NCI-H1694 treated with DMSO at 0.1 percent for 48 hours (cell line): ENCODE measurements around the gene NKAPD1.
"Not testable (repeated sequence)": the region's sequence is repeated elsewhere in the genome, so short reads cannot be mapped to it uniquely, and the experiment has no call there.

Source experiments
- DNase-seq: peaks from one replicate; lab custom pipeline; 2025; lab: John Stamatoyannopoulos, UW

NKAPD1 gene

GRCh38 chr11:112086422-112087191 lies 12.5 kb downstream of the NKAPD1 start, which contains the start of the genes SDHD and TIMM8B:
Gene SDHD, plus strand, starts transcription at chr11:112086873. Its CDS starts 35 bp downstream, at chr11:112086908.
Gene TIMM8B, minus strand, starts transcription at chr11:112086756. Its CDS starts 33 bp downstream, at chr11:112086723.
- peak; percentile 72 for DNase-seq

- no peak for DNase-seq
Observed at GRCh38 chr11:112087212-112087611, 13.1 kb downstream of the NKAPD1 start.

GRCh38 chr11:112095302-112095701 lies 21.2 kb downstream of the NKAPD1 start:
- not testable (repeated sequence) for DNase-seq

GRCh38 chr11:112096194-112096593 lies 22.1 kb downstream of the NKAPD1 start:
- DNase-seq, result no peak

- no peak for DNase-seq
Observed at GRCh38 chr11:112097734-112098528, 23.8 kb downstream of the NKAPD1 start.

GRCh38 chr11:112100462-112100861 lies 26.4 kb downstream of the NKAPD1 start:
- no peak for DNase-seq

- DNase-seq, result no peak
Observed at GRCh38 chr11:112103446-112103845, 29.3 kb downstream of the NKAPD1 start.

GRCh38 chr11:112106070-112106469 lies 32.0 kb downstream of the NKAPD1 start:
- no peak for DNase-seq

- DNase-seq, result peak; percentile 22
Observed at GRCh38 chr11:112113539-112114457, 39.7 kb downstream of the NKAPD1 start.

GRCh38 chr11:112114460-112114859 lies 40.4 kb downstream of the NKAPD1 start:
- no peak for DNase-seq

- DNase-seq, result no peak
Observed at GRCh38 chr11:112115386-112115785, 41.3 kb downstream of the NKAPD1 start.

- DNase-seq, result no peak
Observed at GRCh38 chr11:112118176-112118575, 44.1 kb downstream of the NKAPD1 start.

- DNase-seq, result no peak
Observed at GRCh38 chr11:112121981-112122615, 48.0 kb downstream of the NKAPD1 start.

GRCh38 chr11:112123129-112123528 lies 49.0 kb downstream of the NKAPD1 start:
- DNase-seq, result no peak

- no peak for DNase-seq
Observed at GRCh38 chr11:112127056-112127455, 53.0 kb downstream of the NKAPD1 start.

GRCh38 chr11:112128483-112129121 lies 54.5 kb downstream of the NKAPD1 start:
- DNase-seq, result no peak

GRCh38 chr11:112129656-112130055 lies 55.6 kb downstream of the NKAPD1 start:
- no peak for DNase-seq

GRCh38 chr11:112132737-112133136 lies 58.6 kb downstream of the NKAPD1 start:
- DNase-seq, result no peak

- DNase-seq, result no peak
Observed at GRCh38 chr11:112134473-112134872, 60.4 kb downstream of the NKAPD1 start.
